ENCODE measurements around the gene ABHD6.

DNA sequence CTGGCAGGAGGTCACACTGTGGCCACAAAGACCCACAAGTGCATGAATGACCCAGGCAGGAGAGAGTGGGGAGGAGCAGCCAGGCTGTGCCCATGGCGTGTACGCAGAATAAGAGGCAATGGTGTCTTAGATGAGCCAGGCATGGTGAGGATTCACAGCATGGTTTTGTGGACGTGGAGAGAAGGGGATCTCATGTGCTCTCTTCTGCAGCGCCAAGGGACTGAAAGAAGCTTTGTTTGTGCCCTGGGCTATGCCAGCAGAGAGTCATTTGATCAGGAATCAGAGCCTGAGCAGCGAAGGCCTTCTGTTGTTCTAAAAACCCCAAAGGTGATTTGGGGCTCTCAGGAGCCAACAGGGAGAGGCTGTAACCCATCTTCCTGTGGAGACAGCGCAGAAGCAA lies 49.8 kb downstream of the ABHD6 start:
- TF ChIP-seq, protein P1, sequence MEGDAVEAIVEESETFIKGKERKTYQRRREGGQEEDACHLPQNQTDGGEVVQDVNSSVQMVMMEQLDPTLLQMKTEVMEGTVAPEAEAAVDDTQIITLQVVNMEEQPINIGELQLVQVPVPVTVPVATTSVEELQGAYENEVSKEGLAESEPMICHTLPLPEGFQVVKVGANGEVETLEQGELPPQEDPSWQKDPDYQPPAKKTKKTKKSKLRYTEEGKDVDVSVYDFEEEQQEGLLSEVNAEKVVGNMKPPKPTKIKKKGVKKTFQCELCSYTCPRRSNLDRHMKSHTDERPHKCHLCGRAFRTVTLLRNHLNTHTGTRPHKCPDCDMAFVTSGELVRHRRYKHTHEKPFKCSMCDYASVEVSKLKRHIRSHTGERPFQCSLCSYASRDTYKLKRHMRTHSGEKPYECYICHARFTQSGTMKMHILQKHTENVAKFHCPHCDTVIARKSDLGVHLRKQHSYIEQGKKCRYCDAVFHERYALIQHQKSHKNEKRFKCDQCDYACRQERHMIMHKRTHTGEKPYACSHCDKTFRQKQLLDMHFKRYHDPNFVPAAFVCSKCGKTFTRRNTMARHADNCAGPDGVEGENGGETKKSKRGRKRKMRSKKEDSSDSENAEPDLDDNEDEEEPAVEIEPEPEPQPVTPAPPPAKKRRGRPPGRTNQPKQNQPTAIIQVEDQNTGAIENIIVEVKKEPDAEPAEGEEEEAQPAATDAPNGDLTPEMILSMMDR (IDR thresholded peaks at IDR 0.05; ENCODE audit: poor library complexity, severe bottlenecking): no peak
- no peak for TF ChIP-seq EZH2 (IDR thresholded peaks at IDR 0.05; ENCODE audit: borderline replicate concordance, insufficient read depth, low read length, poor library complexity, severe bottlenecking)

All from neural cell (in vitro differentiated cells).